Ascending aorta (tissue), 2 donors: ENCODE measurements around the gene CHKB. TPM values are rescaled to one million over a fixed set of nuclear protein-coding genes. Genes with fewer than 3 reads are reported as not detected.

Experiments used
- DNase-seq, 2 donors: peaks; one replicate each; pipeline ENCODE4 v3.0.0-alpha.2; 2019; ENCODE audit warnings: low spot score in 2 of 2
- H3K27ac ChIP-seq, 2 donors: fragments of 200-600 bp; sonication (generic); one replicate each; pipeline ENCODE4 v1.5.1; 2016 to 2017; ENCODE audit warnings: mild to moderate bottlenecking in 1 of 2
- H3K27me3 ChIP-seq: fragments of 200-600 bp; sonication (generic); one replicate; pipeline ENCODE4 v1.5.1; 2017
- H3K36me3 ChIP-seq, 2 donors: fragments of 200-600 bp; sonication (generic); one replicate each; pipeline ENCODE4 v1.5.1; 2016
- H3K4me1 ChIP-seq, 2 donors: fragments of 200-600 bp; sonication (generic); one replicate each; pipeline ENCODE4 v1.5.1; 2016 to 2017; ENCODE audit warnings: mild to moderate bottlenecking in 1 of 2
- H3K4me3 ChIP-seq, 2 donors: fragments of 200-600 bp; sonication (generic); one replicate each; pipeline ENCODE4 v1.5.1; 2016 to 2017; ENCODE audit warnings: mild to moderate bottlenecking in 1 of 2
- H3K9me3 ChIP-seq, 2 donors: fragments of 200-600 bp; sonication (generic); one replicate each; pipeline ENCODE4 v1.5.1; 2016
- intact Hi-C: fragments of 100-400 bp; cut with DNase I; formaldehyde crosslinking; loops from one replicate; pipeline ENCODE4 v1.15.1; 2023
- total RNA-seq: library from RNA; depleted of rRNA; stranded (reverse); fragments of >200 nt; gene quantifications from one replicate; pipeline ENCODE4 v1.1.0, GENCODE V29; 2016
- TF ChIP-seq, protein P1 (sequence below), 3 experiments: fragments of 200-600 bp in 2 of 3; fragments of 450-650 bp in 1 of 3; sonication (generic) in 2 of 3; IDR thresholded peaks; one replicate each; pipeline ENCODE4 v1.5.1; 2016 to 2019; ENCODE audit warnings: antibody characterized with exemption in 3 of 3, mild to moderate bottlenecking in 1 of 3, moderate library complexity in 1 of 3

CHKB gene
- total RNA-seq, 1 donor from 2014 or later: 82.4 TPM

DNA sequence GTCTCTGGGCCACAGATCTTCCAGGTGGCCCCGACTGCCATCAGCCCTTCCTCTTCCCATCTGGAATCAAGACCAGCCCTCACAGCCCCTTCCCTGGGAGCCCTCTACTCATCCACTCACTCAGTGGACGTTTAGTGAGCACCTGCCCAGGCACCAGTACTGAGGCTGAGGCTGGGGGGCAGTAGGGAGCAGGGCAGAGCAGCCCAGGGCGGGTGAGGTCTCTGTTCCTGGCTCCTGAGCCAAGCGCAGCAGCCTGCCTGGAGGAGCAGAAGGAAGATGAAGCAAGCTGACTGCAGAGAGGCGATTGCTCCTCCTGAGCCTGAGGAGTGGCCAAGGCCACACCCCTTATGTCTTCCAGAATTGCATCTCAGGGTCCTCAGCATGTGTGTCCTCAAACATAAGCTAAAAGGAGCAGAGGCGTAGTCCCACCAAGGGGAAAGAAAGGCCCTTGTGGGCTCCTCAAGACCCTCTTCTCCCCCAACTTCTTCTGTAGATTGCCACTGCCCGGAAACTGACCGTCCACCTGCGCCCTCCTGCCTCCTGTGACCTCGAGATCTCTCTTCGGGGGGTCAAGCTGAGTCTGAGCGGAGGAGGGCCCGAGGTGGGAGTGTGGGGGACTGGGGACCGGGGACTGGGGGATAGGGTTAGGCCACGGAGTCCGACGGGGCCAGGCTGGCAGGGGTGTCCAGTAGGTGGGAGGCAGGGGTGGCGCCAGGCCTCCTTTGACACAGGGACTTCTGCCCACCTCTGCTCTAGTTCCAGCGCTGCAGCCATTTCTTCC, 23.7 kb upstream of the CHKB start:
- Histone ChIP-seq H3K4me1 (no peaks in the 10 kb centered on the region), H3K9me3 (no peaks in the 10 kb centered on the region), H3K27me3 (peaks cover 11% of the 10 kb centered on the region), H3K36me3 (no peaks in the 10 kb centered on the region), H3K4me3 (no peak overlapping the region), H3K27ac (no peak overlapping the region)
- intact Hi-C loops: no loop called here
- TF ChIP-seq, protein P1, sequence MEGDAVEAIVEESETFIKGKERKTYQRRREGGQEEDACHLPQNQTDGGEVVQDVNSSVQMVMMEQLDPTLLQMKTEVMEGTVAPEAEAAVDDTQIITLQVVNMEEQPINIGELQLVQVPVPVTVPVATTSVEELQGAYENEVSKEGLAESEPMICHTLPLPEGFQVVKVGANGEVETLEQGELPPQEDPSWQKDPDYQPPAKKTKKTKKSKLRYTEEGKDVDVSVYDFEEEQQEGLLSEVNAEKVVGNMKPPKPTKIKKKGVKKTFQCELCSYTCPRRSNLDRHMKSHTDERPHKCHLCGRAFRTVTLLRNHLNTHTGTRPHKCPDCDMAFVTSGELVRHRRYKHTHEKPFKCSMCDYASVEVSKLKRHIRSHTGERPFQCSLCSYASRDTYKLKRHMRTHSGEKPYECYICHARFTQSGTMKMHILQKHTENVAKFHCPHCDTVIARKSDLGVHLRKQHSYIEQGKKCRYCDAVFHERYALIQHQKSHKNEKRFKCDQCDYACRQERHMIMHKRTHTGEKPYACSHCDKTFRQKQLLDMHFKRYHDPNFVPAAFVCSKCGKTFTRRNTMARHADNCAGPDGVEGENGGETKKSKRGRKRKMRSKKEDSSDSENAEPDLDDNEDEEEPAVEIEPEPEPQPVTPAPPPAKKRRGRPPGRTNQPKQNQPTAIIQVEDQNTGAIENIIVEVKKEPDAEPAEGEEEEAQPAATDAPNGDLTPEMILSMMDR (IDR thresholded peaks at IDR 0.05): no peak
- no peak for DNase-seq

DNA sequence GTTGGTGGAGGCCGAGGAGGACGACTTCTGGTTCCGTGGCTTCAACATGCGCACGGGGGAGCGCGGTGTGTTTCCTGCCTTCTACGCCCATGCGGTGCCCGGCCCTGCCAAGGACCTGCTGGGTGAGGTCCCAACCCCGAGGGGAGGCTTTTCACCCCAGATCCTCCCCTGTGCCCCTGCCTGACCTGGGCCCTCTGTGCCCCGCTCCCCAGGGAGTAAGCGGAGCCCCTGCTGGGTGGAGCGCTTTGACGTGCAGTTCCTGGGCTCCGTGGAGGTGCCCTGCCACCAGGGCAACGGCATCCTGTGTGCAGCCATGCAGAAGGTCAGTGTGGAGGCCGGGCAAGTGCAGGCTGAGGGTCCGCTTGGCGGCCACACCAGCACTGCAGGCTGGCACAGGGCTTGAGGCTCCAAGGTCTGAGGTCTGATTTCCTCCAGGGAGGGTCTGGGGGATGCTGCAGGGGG, 23.0 kb upstream of the CHKB start:
- H3K36me3 ChIP-seq: no peaks in the 10 kb centered on the region
- TF ChIP-seq, protein P1 (IDR thresholded peaks at IDR 0.05): no peak
- H3K27ac ChIP-seq: no peak overlapping the region
- no peak overlapping the region for H3K4me3 ChIP-seq
- H3K27me3 ChIP-seq: peaks cover 16% of the 10 kb centered on the region
- H3K9me3 ChIP-seq: no peaks in the 10 kb centered on the region
- intact Hi-C loops: no loop called here
- H3K4me1 ChIP-seq: peaks cover 3 to 4% of the 10 kb centered on the region in 2 donors
- no peak for DNase-seq

DNA sequence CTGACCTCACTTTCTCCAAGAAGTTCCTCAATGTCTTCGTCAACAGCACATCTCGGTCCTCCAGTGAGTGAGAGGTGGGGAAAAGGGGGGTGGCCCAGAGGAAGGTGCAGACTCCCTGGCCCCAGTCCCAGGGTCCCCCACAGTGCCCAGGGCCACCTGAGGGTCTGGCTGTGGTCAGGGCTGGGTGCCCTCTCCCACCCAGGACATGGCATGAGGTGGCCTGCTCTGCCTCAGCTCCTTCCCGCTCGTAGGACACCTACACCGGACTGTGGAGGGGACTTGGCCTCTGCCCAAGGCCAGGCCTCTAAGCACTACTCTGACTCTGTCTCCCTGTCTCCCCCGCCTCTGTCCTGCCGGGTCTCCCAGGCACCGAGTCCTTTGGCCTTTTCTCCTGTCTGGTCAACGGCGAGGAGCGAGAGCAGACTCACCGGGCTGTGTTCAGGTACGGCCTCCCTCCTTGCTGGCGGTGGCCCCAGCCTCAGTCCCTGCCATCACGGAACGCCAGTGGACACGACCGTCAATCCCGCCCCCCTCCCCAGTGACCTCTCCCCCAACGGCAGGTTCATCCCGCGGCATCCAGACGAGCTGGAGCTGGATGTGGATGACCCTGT, 22.5 kb upstream of the CHKB start:
- Histone ChIP-seq H3K27me3 (peaks cover 16% of the 10 kb centered on the region), H3K4me1 (peaks cover 4 to 6% of the 10 kb centered on the region in 2 donors), H3K9me3 (no peaks in the 10 kb centered on the region), H3K36me3 (no peaks in the 10 kb centered on the region), H3K4me3 (no peak overlapping the region), H3K27ac (no peak overlapping the region)
- intact Hi-C loops: no loop called here
- no peak for DNase-seq
- TF ChIP-seq, protein P1 (IDR thresholded peaks at IDR 0.05): no peak

DNA sequence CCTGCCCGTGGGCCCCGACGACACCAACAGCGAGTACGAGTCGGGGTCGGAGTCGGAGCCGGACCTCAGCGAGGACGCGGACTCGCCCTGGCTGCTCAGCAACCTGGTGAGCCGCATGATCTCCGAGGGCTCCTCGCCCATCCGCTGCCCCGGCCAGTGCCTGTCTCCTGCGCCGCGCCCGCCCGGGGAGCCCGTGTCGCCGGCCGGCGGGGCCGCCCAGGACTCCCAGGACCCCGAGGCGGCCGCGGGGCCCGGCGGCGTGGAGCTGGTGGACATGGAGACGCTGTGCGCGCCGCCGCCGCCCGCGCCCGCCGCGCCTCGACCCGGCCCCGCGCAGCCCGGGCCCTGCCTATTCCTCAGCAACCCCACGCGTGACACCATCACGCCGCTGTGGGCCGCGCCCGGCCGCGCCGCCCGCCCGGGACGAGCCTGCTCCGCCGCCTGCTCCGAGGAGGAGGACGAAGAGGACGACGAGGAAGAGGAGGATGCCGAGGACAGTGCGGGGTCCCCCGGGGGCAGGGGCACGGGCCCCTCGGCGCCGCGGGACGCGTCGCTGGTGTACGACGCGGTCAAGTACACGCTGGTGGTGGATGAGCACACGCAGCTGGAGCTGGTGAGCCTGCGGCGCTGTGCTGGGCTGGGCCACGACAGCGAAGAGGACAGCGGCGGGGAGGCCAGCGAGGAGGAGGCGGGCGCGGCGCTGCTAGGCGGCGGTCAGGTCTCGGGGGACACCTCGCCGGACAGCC, 21.8 kb upstream of the CHKB start:
- Histone ChIP-seq H3K27ac (no peak overlapping the region), H3K4me3 (no peak overlapping the region), H3K4me1 (peaks cover 4 to 6% of the 10 kb centered on the region in 2 donors), H3K9me3 (no peaks in the 10 kb centered on the region), H3K27me3 (peaks cover 16% of the 10 kb centered on the region), H3K36me3 (no peaks in the 10 kb centered on the region)
- TF ChIP-seq, protein P1 (IDR thresholded peaks at IDR 0.05): no peak
- intact Hi-C loops: no loop called here
- DNase-seq: no peak

DNA sequence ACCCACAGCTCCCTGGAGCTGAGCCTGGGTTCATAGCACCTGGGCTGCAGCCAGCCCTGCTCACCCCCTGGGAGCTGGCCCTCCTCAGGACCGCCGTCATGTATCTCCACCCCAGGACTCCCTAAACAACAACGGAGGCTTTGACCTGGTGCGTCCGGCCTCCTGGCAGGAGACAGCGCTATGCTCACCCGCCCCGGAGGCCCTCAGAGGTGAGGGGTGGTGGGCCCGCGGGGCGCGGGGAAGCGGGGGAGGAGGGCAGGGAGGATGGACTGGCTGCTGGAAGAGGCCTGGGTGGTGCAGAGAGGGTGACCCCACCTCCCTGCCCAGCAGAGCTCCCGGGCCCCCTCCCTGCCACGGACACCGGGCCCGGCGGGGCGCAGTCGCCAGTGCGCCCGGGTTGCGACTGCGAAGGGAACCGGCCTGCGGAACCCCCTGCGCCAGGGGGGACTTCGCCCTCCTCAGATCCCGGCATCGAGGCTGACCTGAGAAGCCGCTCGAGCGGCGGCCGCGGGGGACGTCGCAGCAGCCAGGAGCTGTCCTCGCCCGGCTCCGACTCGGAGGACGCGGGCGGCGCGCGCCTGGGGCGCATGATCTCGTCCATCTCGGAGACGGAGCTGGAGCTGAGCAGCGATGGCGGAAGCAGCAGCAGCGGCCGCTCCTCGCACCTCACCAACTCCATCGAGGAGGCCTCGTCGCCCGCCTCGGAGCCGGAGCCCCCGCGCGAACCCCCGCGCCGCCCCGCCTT, 21.0 kb upstream of the CHKB start:
- peaks cover 16% of the 10 kb centered on the region for H3K27me3 ChIP-seq

More for the DNA sequence above, 21.0 kb upstream of the CHKB start:
- H3K36me3 ChIP-seq: no peaks in the 10 kb centered on the region
- no peak overlapping the region for H3K27ac ChIP-seq
- H3K4me3 ChIP-seq: no peak overlapping the region
- no peaks in the 10 kb centered on the region for H3K9me3 ChIP-seq
- intact Hi-C loops: no loop called here
- TF ChIP-seq, protein P1 (IDR thresholded peaks at IDR 0.05): no peak
- peaks cover 4 to 6% of the 10 kb centered on the region in 2 donors for H3K4me1 ChIP-seq
- DNase-seq: no peak
